Lower lobe of right lung (tissue), 2 donors: ENCODE results near the gene KRT9. TPM values are rescaled to one million over a fixed set of nuclear protein-coding genes. Genes with fewer than 3 reads are reported as not detected.
A peak's percentile ranks its signal among the peaks of the same experiment; 100 is the strongest.
"Not testable (repeated sequence)": the region's sequence is repeated elsewhere in the genome, so short reads cannot be mapped to it uniquely, and the experiment has no call there.

Source experiments
- ATAC-seq, 2 donors: fragments of 200-7000 bp; cut with Tn5 transposase; one replicate each; pipeline ENCODE4 v1.9.1; 2020 to 2022; ENCODE audit warnings: mild to moderate bottlenecking in 2 of 2, moderate library complexity in 2 of 2
- DNase-seq: peaks from one replicate; pipeline ENCODE4 v3.0.0-alpha.2; 2020
- H3K27ac ChIP-seq: fragments of 200-600 bp; one replicate; pipeline ENCODE4 v1.8.0; 2022
- H3K27me3 ChIP-seq: fragments of 200-600 bp; one replicate; pipeline ENCODE4 v1.8.0; 2022; ENCODE audit warnings: low read depth
- H3K36me3 ChIP-seq: fragments of 200-600 bp; one replicate; pipeline ENCODE4 v1.8.0; 2022; ENCODE audit warnings: mild to moderate bottlenecking
- H3K4me1 ChIP-seq: fragments of 200-600 bp; one replicate; pipeline ENCODE4 v1.8.0; 2022
- H3K4me3 ChIP-seq: fragments of 200-600 bp; one replicate; pipeline ENCODE4 v1.8.0; 2022; ENCODE audit warnings: mild to moderate bottlenecking
- H3K9me3 ChIP-seq: fragments of 200-600 bp; one replicate; pipeline ENCODE4 v1.8.0; 2022
- CTCF ChIP-seq: fragments of 200-600 bp; IDR thresholded peaks from one replicate; pipeline ENCODE4 v1.8.0; 2022; ENCODE audit warnings: antibody characterized with exemption, mild to moderate bottlenecking
- intact Hi-C: fragments of 100-400 bp; cut with DNase I; formaldehyde crosslinking; loops from one replicate; pipeline ENCODE4 v1.11.0; 2022
- total RNA-seq: library from RNA; stranded (reverse); fragmentation: NEBNext Ultra II Directional; extraction: Animal tissue kit (Norgen Biotek cat#: 25700); gene quantifications from one replicate; pipeline ENCODE4 v1.2.1, GENCODE V29; 2021
- donor health status: DM: no; HTN: yes; CAD: no; lungs with severe emphysema.

KRT9 gene
- total RNA-seq, 1 donor from 2014 or later, result not detected

- no peak overlapping the region for H3K4me3 ChIP-seq
- intact Hi-C loops, result no loop called here
- ATAC-seq, result no peak
- DNase-seq, result no peak
- no peaks in the 10 kb centered on the region for H3K4me1 ChIP-seq
- no peak for TF ChIP-seq CTCF
- H3K9me3 ChIP-seq, result no peaks in the 10 kb centered on the region
- H3K36me3 ChIP-seq, result no peaks in the 10 kb centered on the region
- H3K27me3 ChIP-seq, result peaks cover 9% of the 10 kb centered on the region
- no peak overlapping the region for H3K27ac ChIP-seq
Measured at GRCh38 chr17:41580687-41581365, 9.0 kb upstream of the KRT9 start.

- TF ChIP-seq CTCF, result no peak
Measured at GRCh38 chr17:41580244-41580575, 8.4 kb upstream of the KRT9 start.

GRCh38 chr17:41579484-41580243, 7.8 kb upstream of the KRT9 start:
- H3K27ac ChIP-seq, result no peak overlapping the region
- TF ChIP-seq CTCF, result peak; percentile 66
- no peaks in the 10 kb centered on the region for H3K9me3 ChIP-seq
- H3K4me1 ChIP-seq, result no peaks in the 10 kb centered on the region
- ATAC-seq (peak; percentile 92), DNase-seq (peak; percentile 80)
- no peaks in the 10 kb centered on the region for H3K36me3 ChIP-seq
- intact Hi-C loops, result no loop called here
- peaks cover 14% of the 10 kb centered on the region for H3K27me3 ChIP-seq
- H3K4me3 ChIP-seq, result no peak overlapping the region

More at GRCh38 chr17:41580244-41580575, 8.4 kb upstream of the KRT9 start:
- intact Hi-C loops, result no loop called here
- Histone ChIP-seq H3K27me3 (peaks cover 11% of the 10 kb centered on the region), H3K9me3 (no peaks in the 10 kb centered on the region), H3K27ac (no peak overlapping the region), H3K4me3 (no peak overlapping the region), H3K4me1 (no peaks in the 10 kb centered on the region), H3K36me3 (no peaks in the 10 kb centered on the region)
- DNase-seq (no peak), ATAC-seq (no peak)

- no peak for TF ChIP-seq CTCF
- Histone ChIP-seq H3K4me1 (no peaks in the 10 kb centered on the region), H3K27me3 (peaks cover 14% of the 10 kb centered on the region), H3K4me3 (no peak overlapping the region), H3K27ac (no peak overlapping the region), H3K9me3 (no peaks in the 10 kb centered on the region), H3K36me3 (no peaks in the 10 kb centered on the region)
- ATAC-seq (no peak), DNase-seq (no peak)
- intact Hi-C loops, result no loop called here
Measured at GRCh38 chr17:41578971-41579370, 7.1 kb upstream of the KRT9 start.

- intact Hi-C loops, result no loop called here
- no peak for ATAC-seq
- Histone ChIP-seq H3K4me1 (no peaks in the 10 kb centered on the region), H3K9me3 (no peaks in the 10 kb centered on the region), H3K36me3 (no peaks in the 10 kb centered on the region), H3K27me3 (peaks cover 14% of the 10 kb centered on the region), H3K27ac (no peak overlapping the region), H3K4me3 (no peak overlapping the region)
- TF ChIP-seq CTCF, result no peak
- no peak for DNase-seq
Measured at GRCh38 chr17:41578538-41578937, 6.7 kb upstream of the KRT9 start.

GRCh38 chr17:41576740-41577139, 4.9 kb upstream of the KRT9 start:
- H3K27ac ChIP-seq, intact Hi-C loops, H3K4me1 ChIP-seq, ATAC-seq, DNase-seq, H3K36me3 ChIP-seq, H3K9me3 ChIP-seq, H3K4me3 ChIP-seq: not testable (repeated sequence)
- peaks cover 27% of the 10 kb centered on the region for H3K27me3 ChIP-seq
